Kidney (tissue), 14 donors: ENCODE measurements around the gene STK33. TPM values are rescaled to one million over a fixed set of nuclear protein-coding genes. Genes with fewer than 3 reads are reported as not detected.

Experiments
- DNase-seq, 5 donors: peaks; one replicate each; pipeline ENCODE4 v3.0.0-alpha.2; 2013 to 2020
- FAIRE-seq: peaks from 2 replicates; lab custom pipeline; 2012; peaks lifted over from hg19 to GRCh38; lab: Jason Lieb, UNC
- H3K27ac ChIP-seq, 2 donors: one replicate each; pipeline ENCODE4 v1.7.0; 2013; ENCODE audit warnings: low read depth in 2 of 2, low read length in 2 of 2, inconsistent platforms in 1 of 2
- H3K27me3 ChIP-seq: one replicate; pipeline ENCODE4 v1.7.1; 2013; ENCODE audit warnings: low read length, inconsistent platforms; ENCODE audit not compliant: control insufficient read depth, insufficient read depth
- H3K36me3 ChIP-seq, 3 donors: one replicate each; pipeline versions ENCODE4 v1.7.0 to v1.7.1; 2013; ENCODE audit warnings: low read length in 3 of 3, control low read depth in 1 of 3, inconsistent platforms in 1 of 3; ENCODE audit not compliant: insufficient read depth in 3 of 3, control insufficient read depth in 2 of 3
- H3K4me1 ChIP-seq, 3 donors: one replicate each; pipeline versions ENCODE4 v1.7.0 to v1.7.1; 2013; ENCODE audit warnings: low read length in 3 of 3, inconsistent platforms in 1 of 3, low read depth in 1 of 3; ENCODE audit not compliant: control insufficient read depth in 2 of 3, insufficient read depth in 2 of 3
- H3K4me3 ChIP-seq, 3 donors: one replicate each; pipeline versions ENCODE4 v1.7.0 to v1.8.1; 2013; ENCODE audit warnings: low read length in 3 of 3, control low read depth in 1 of 3, inconsistent platforms in 1 of 3
- H3K9ac ChIP-seq, 3 donors: one replicate each; pipeline versions ENCODE4 v1.7.0 to v1.7.1; 2013; ENCODE audit warnings: low read length in 3 of 3, control low read depth in 1 of 3, inconsistent platforms in 1 of 3
- H3K9me3 ChIP-seq, 3 donors: one replicate each; pipeline versions ENCODE4 v1.7.0 to v1.7.1; 2013; ENCODE audit warnings: low read length in 3 of 3, control low read depth in 1 of 3, inconsistent platforms in 1 of 3; ENCODE audit not compliant: control insufficient read depth in 2 of 3, insufficient read depth in 1 of 3
- CTCF ChIP-seq: IDR thresholded peaks from 3 replicates; pipeline ENCODE4 v1.5.1; 2012; ENCODE audit warnings: mild to moderate bottlenecking, moderate library complexity, borderline replicate concordance; ENCODE audit not compliant: insufficient read depth; ENCODE audit errors: extremely low read depth
- intact Hi-C: fragments of 100-400 bp; cut with DNase I; formaldehyde crosslinking; loops from one replicate; pipeline ENCODE4 v1.11.1; 2022
- polyA plus RNA-seq: library from polyadenylated mRNA; stranded (reverse); fragments of 350-450 nt; fragmentation: Illumina TruSeq; extraction: RNeasy Lipid Tissue Mini Kit (QIAGEN cat#74804); gene quantifications from one replicate; pipeline ENCODE4 v1.2.3, GENCODE V29; 2014; ENCODE audit warnings: low read depth, low replicate concordance; ENCODE audit not compliant: insufficient read depth
- total RNA-seq: library from RNA; stranded (reverse); fragmentation: NEBNext Ultra II Directional; extraction: Animal tissue kit (Norgen Biotek cat#: 25700); gene quantifications from one replicate; pipeline ENCODE4 v1.2.1, GENCODE V29; 2021
- donor health status: control.
- donor health status: control.
- donor health status: control.
- donor health status: control.
- donor health status: control.
- donor health status: DM: yes; HTN: yes; CAD: no.
- donor health status: Normal renal cell carcinoma (clear cell type).

Gene STK33
- total and polyA plus RNA-seq, 2 donors from 2014 or later: 11.9 to 19.3 TPM

GRCh38 chr11:8357505-8357888, 236.5 kb downstream of the STK33 start:
- Histone ChIP-seq H3K4me1 (peaks cover 3 to 14% (median 9%) of the 10 kb centered on the region in 3 donors), H3K36me3 (no peaks in the 10 kb centered on the region), H3K9me3 (no peaks in the 10 kb centered on the region), H3K9ac (no peak overlapping the region), H3K4me3 (no peak overlapping the region), H3K27me3 (no peaks in the 10 kb centered on the region), H3K27ac (no peak overlapping the region)
- intact Hi-C loops: no loop called here
- DNase-seq (peak in 1 of 5 donors; percentile 71), FAIRE-seq (no peak)
- no peak for TF ChIP-seq CTCF

DNA sequence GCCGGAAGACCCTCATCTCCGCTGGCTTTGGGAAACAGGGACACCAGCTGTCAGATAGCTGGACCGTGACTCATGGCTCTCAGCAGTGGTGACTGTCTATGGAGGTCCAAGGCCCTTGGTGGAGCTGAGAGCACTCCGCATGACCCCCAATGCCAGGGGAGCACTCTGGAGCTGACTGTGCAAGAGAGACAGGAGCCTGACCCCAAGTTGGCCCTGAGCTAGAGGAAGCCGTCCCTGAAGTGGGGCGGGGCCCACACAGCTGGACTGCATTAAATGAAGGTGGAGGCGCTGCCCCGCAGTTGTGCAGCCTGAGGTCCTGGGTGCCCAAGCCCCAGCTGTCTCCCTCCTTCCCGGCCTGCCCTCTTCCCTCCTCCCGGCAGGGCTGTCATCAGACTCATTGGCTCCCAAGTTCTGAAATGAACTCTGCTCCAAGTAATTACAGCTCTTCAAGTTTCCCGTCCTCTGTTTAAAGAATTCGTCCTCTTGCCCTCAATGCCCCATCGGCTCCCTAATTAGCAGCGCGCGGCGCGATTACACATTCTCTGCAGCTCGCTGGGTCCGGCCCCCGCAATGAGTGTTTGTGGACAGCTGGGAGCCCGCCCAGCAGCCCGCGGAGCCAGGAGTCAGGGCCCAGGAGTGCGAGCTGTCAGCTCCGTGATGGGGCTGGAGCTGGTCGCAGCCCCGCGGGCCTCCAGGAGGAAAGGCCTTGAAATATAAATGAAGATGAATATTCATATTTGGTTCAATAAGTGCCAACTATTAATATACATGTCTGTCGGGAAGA, 237.1 kb downstream of the STK33 start:
- intact Hi-C loops: no loop called here
- Histone ChIP-seq H3K27me3 (no peaks in the 10 kb centered on the region), H3K4me3 (peak overlapping the region in 1 of 3 donors; percentile 35)

GRCh38 chr11:8356216-8356615, 237.8 kb downstream of the STK33 start:
- peak overlapping the region in 1 of 2 donors; percentile 4 for H3K27ac ChIP-seq
- H3K4me3 ChIP-seq: no peak overlapping the region
- no peak for FAIRE-seq
- no peak overlapping the region for H3K9ac ChIP-seq
- intact Hi-C loops: no loop called here
- peak in 1 of 5 donors; percentile 55 for DNase-seq
- H3K36me3 ChIP-seq: no peaks in the 10 kb centered on the region
- H3K9me3 ChIP-seq: no peaks in the 10 kb centered on the region
- H3K27me3 ChIP-seq: no peaks in the 10 kb centered on the region
- no peak for TF ChIP-seq CTCF
- H3K4me1 ChIP-seq: peaks cover 3 to 14% (median 9%) of the 10 kb centered on the region in 3 donors

More for the DNA sequence above, 237.1 kb downstream of the STK33 start:
- Histone ChIP-seq H3K4me1 (peaks cover 3 to 14% (median 9%) of the 10 kb centered on the region in 3 donors), H3K9me3 (no peaks in the 10 kb centered on the region), H3K27ac (no peak overlapping the region), H3K9ac (no peak overlapping the region), H3K36me3 (no peaks in the 10 kb centered on the region)
- FAIRE-seq (no peak), DNase-seq (peak; percentile 88 to 96 (median 92))
- no peak for TF ChIP-seq CTCF
